ENCODE results near the gene MAN2A1. TPM values are rescaled to one million over a fixed set of nuclear protein-coding genes. Genes with fewer than 3 reads are reported as not detected.

Gene MAN2A1
- total RNA-seq, 2 experiments from 2014 or later, result 23.0 to 28.7 TPM

DNA sequence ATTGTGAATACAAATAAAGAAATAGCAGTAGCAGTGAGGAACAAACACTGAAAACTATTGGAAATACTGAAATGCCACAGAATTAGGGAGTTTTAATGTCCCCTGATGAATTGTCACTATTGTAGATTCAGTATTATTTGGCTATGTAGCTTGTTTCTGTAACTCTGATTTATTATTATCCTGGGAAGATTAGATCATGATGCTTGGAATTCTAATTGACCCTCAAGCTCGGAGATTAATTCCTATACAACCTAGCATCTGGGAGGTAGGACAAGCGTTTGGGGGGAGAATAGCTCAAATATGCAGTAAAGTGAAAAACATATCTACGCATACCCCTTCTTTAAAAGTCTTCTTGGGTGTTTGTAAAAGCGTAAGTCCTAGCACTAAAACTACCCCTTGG lies 15.1 kb upstream of the MAN2A1 start:
- POLR2A ChIA-PET, result no interaction called here
- no peaks in the 10 kb centered on the region for H3K9me2 ChIP-seq (ENCODE audit: insufficient read depth, low read length)
- H4K20me1 ChIP-seq (ENCODE audit: insufficient read depth, low read length), result no peaks in the 10 kb centered on the region
- no peaks in the 10 kb centered on the region for H3K9me3 ChIP-seq (ENCODE audit: low read length)
- no peaks in the 10 kb centered on the region for H3K79me2 ChIP-seq (ENCODE audit: insufficient read depth, low read depth, low read length)
- H2AFZ ChIP-seq (ENCODE audit: low read length), result no peak overlapping the region
- BruUV-seq (replicated peaks), result no TSS peak
- no peak for TF ChIP-seq EZH2phosphoT487 (IDR thresholded peaks at IDR 0.05; ENCODE audit: borderline replicate concordance, low read depth, low read length)
- TF ChIP-seq, protein P1, sequence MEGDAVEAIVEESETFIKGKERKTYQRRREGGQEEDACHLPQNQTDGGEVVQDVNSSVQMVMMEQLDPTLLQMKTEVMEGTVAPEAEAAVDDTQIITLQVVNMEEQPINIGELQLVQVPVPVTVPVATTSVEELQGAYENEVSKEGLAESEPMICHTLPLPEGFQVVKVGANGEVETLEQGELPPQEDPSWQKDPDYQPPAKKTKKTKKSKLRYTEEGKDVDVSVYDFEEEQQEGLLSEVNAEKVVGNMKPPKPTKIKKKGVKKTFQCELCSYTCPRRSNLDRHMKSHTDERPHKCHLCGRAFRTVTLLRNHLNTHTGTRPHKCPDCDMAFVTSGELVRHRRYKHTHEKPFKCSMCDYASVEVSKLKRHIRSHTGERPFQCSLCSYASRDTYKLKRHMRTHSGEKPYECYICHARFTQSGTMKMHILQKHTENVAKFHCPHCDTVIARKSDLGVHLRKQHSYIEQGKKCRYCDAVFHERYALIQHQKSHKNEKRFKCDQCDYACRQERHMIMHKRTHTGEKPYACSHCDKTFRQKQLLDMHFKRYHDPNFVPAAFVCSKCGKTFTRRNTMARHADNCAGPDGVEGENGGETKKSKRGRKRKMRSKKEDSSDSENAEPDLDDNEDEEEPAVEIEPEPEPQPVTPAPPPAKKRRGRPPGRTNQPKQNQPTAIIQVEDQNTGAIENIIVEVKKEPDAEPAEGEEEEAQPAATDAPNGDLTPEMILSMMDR (conservative IDR thresholded peaks at IDR 0.05; ENCODE audit: low read length), result no peak
- CTCF ChIA-PET (ENCODE audit: unreplicated experiment), result no interaction called here
- DNase-seq (ENCODE audit: low spot score), result no peak
- intact Hi-C loops (cut with micrococcal nuclease; ENCODE audit: unreplicated experiment), result no loop called here
- no peak overlapping the region for H3K27ac ChIP-seq (ENCODE audit: low read depth, low read length, poor library complexity, severe bottlenecking)
- no peak overlapping the region for H3K4me3 ChIP-seq (ENCODE audit: low read depth, low read length, poor library complexity, severe bottlenecking)
- H3K36me3 ChIP-seq (ENCODE audit: insufficient read depth, low read length), result no peaks in the 10 kb centered on the region
- H3K4me2 ChIP-seq (ENCODE audit: low read length), result no peak overlapping the region
- no peaks in the 10 kb centered on the region for H3K4me1 ChIP-seq (ENCODE audit: insufficient read depth, low read length, poor library complexity, severe bottlenecking)

DNA sequence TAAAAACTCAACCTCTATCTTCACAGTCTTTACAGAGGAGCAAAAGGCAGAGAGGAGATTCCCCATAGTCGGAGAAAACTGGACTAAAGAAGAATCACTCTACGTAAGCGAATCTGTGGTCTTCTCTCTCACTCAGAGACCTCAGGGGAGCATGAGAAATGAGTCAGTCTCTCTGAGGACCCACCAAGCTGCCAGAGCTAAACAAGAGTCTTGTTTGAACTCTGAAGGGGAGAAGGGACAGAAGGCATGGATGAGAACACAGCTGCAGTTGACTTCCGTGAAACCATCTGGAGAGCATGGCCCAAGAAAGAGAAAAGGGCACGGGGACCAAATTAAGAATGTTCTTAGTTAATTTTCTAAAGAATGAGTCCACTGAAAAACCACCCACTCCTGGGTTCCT lies 12.8 kb upstream of the MAN2A1 start:
- Histone ChIP-seq H3K79me2 (ENCODE audit: insufficient read depth, low read depth, low read length) (no peaks in the 10 kb centered on the region), H3K4me3 (ENCODE audit: low read depth, low read length, poor library complexity, severe bottlenecking) (no peak overlapping the region), H2AFZ (ENCODE audit: low read length) (no peak overlapping the region), H3K4me2 (ENCODE audit: low read length) (no peak overlapping the region), H3K4me1 (ENCODE audit: insufficient read depth, low read length, poor library complexity, severe bottlenecking) (no peaks in the 10 kb centered on the region), H3K9me3 (ENCODE audit: low read length) (no peaks in the 10 kb centered on the region), H3K36me3 (ENCODE audit: insufficient read depth, low read length) (no peaks in the 10 kb centered on the region), H4K20me1 (ENCODE audit: insufficient read depth, low read length) (no peaks in the 10 kb centered on the region), H3K27ac (ENCODE audit: low read depth, low read length, poor library complexity, severe bottlenecking) (no peak overlapping the region), H3K9me2 (ENCODE audit: insufficient read depth, low read length) (no peaks in the 10 kb centered on the region)
- no peak for DNase-seq (ENCODE audit: low spot score)
- no TSS peak for BruUV-seq (replicated peaks)
- no peak for TF ChIP-seq EZH2phosphoT487 (IDR thresholded peaks at IDR 0.05; ENCODE audit: borderline replicate concordance, low read depth, low read length)
- TF ChIP-seq, protein P1 (conservative IDR thresholded peaks at IDR 0.05; ENCODE audit: low read length), result no peak
- intact Hi-C loops (cut with micrococcal nuclease; ENCODE audit: unreplicated experiment), result no loop called here
- POLR2A ChIA-PET, result interaction anchor here (0.7 to 0.8 kb wide), 2 partner anchors 33 to 1513 kb away, joined by 3 to 4 read pairs; no protein-coding TSS in a partner anchor
- CTCF ChIA-PET (ENCODE audit: unreplicated experiment), result no interaction called here

DNA sequence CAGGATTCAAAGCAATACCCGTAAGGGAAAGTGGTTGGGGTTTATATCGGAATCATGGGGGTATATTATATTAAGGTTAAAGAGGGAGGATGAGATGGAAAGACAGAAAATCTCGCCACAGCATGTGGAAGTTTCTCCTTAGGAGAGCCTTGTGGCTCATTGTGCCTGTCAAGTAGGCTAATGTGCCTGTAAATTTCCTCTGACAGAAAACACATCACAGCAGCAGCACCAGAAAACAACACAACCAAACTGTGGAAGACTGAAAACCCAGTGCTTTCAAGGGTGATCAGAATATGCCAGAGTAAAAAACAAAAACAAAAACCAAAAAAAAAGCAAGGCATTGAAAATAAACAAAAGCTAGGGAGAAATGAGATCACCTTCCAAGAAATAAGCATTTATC lies 11.3 kb upstream of the MAN2A1 start:
- Histone ChIP-seq H3K4me3 (ENCODE audit: low read depth, low read length, poor library complexity, severe bottlenecking) (no peak overlapping the region), H3K4me1 (ENCODE audit: insufficient read depth, low read length, poor library complexity, severe bottlenecking) (no peaks in the 10 kb centered on the region), H3K4me2 (ENCODE audit: low read length) (no peak overlapping the region), H2AFZ (ENCODE audit: low read length) (no peak overlapping the region), H3K9me3 (ENCODE audit: low read length) (no peaks in the 10 kb centered on the region), H3K79me2 (ENCODE audit: insufficient read depth, low read depth, low read length) (no peaks in the 10 kb centered on the region), H4K20me1 (ENCODE audit: insufficient read depth, low read length) (no peaks in the 10 kb centered on the region), H3K27ac (ENCODE audit: low read depth, low read length, poor library complexity, severe bottlenecking) (no peak overlapping the region), H3K36me3 (ENCODE audit: insufficient read depth, low read length) (no peaks in the 10 kb centered on the region), H3K9me2 (ENCODE audit: insufficient read depth, low read length) (no peaks in the 10 kb centered on the region)
- CTCF ChIA-PET (ENCODE audit: unreplicated experiment), result no interaction called here
- POLR2A ChIA-PET, result interaction anchor here (1.1 kb wide), 1 partner anchor 10 kb away, joined by 3 read pairs; no protein-coding TSS in a partner anchor
- TF ChIP-seq, protein P1 (conservative IDR thresholded peaks at IDR 0.05; ENCODE audit: low read length), result no peak
- TF ChIP-seq EZH2phosphoT487 (IDR thresholded peaks at IDR 0.05; ENCODE audit: borderline replicate concordance, low read depth, low read length), result no peak
- intact Hi-C loops (cut with micrococcal nuclease; ENCODE audit: unreplicated experiment), result no loop called here
- DNase-seq (ENCODE audit: low spot score), result no peak
- BruUV-seq (replicated peaks), result no TSS peak
